HG03442 (cell line): Measurements from ENCODE around the gene CHCHD3.

Source experiments
- ATAC-seq: cut with Tn5 transposase; IDR thresholded peaks from one replicate; pipeline ENCODE4 v1.9.1; 2021; ENCODE audit warnings: mild to moderate bottlenecking, moderate library complexity; ENCODE audit not compliant: unreplicated experiment

The CHCHD3 gene

GRCh38 chr7:133081599-133082389 is at the start of gene CHCHD3:
Gene CHCHD3 (minus strand): TSS chr7:133082090. CDS start chr7:133081937, 153 bp downstream.
- peak; percentile 99 for ATAC-seq

GRCh38 chr7:133130166-133130565 is 48.3 kb upstream of the CHCHD3 start:
- no peak for ATAC-seq

GRCh38 chr7:133126422-133126821 is 44.5 kb upstream of the CHCHD3 start:
- ATAC-seq, result no peak

GRCh38 chr7:133124974-133125373 is 43.1 kb upstream of the CHCHD3 start:
- ATAC-seq, result no peak

- no peak for ATAC-seq
These were observed 39.4 kb upstream of the CHCHD3 start for GRCh38 chr7:133121175-133121844.

- no peak for ATAC-seq
These were observed 37.2 kb upstream of the CHCHD3 start for GRCh38 chr7:133119067-133119466.

GRCh38 chr7:133118261-133118660 is 36.4 kb upstream of the CHCHD3 start:
- ATAC-seq, result no peak

GRCh38 chr7:133117452-133117851 is 35.6 kb upstream of the CHCHD3 start:
- no peak for ATAC-seq

GRCh38 chr7:133115596-133115995 is 33.7 kb upstream of the CHCHD3 start:
- no peak for ATAC-seq

- ATAC-seq, result no peak
These were observed 32.6 kb upstream of the CHCHD3 start for GRCh38 chr7:133114519-133114918.

- ATAC-seq, result no peak
These were observed 31.1 kb upstream of the CHCHD3 start for GRCh38 chr7:133112976-133113375.

- no peak for ATAC-seq
These were observed 30.4 kb upstream of the CHCHD3 start for GRCh38 chr7:133112335-133112734.

GRCh38 chr7:133110312-133110711 is 28.4 kb upstream of the CHCHD3 start:
- ATAC-seq, result no peak

GRCh38 chr7:133109816-133110215 is 27.9 kb upstream of the CHCHD3 start:
- ATAC-seq, result no peak

GRCh38 chr7:133108023-133108422 is 26.1 kb upstream of the CHCHD3 start:
- no peak for ATAC-seq

- ATAC-seq, result no peak
These were observed 20.6 kb upstream of the CHCHD3 start for GRCh38 chr7:133102276-133103060.

- ATAC-seq, result no peak
These were observed 17.9 kb upstream of the CHCHD3 start for GRCh38 chr7:133099633-133100286.

- no peak for ATAC-seq
These were observed 13.3 kb upstream of the CHCHD3 start for GRCh38 chr7:133095119-133095671.

GRCh38 chr7:133091943-133092464 is 10.1 kb upstream of the CHCHD3 start:
- no peak for ATAC-seq

GRCh38 chr7:133082390-133082766 is 488 bp upstream of the CHCHD3 start:
- no peak for ATAC-seq
